ENCODE results near the gene RNF166.

The RNF166 gene

DNA sequence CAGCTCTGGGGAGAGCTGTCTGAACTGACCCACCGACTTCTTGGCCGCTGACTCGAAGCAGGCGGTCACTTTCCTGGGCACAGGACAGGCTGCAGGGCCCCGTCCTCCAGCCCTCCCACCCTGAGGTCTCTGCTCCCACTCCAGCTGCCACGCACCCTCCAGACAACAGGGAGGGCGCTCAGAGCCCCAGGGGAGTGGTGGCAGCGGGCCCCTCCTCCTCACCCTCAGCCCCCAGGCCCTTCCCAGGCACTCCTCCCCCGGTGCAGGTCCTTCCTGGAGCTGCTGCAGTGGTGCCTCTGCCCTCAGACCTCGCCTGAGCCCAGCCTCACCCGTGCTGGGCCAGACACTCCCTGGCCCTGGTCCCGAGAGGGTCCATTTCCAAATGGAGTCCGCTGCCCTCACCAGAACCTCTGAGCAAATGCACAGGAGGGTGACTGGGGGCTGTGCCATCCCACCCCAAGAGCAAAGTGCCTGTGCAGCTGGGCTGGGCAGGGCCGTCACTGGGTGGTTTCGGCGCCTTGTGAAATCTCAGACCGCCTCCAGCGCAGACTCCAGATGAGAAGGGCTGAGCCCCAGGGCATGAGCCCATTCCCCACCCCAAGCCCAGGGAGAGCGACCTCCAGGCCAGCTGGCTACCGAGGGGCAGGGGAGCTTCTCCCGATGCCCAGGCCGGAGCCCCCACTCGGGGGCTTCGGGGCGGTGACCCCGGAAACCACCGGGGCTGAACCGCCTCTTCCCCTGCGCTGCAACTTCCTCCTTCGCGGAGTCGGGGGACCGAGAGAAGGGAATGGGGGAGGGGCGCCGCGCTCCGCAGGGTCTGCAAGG lies 56.1 kb downstream of the RNF166 start:
- DNase-seq = peak; percentile 38

DNA sequence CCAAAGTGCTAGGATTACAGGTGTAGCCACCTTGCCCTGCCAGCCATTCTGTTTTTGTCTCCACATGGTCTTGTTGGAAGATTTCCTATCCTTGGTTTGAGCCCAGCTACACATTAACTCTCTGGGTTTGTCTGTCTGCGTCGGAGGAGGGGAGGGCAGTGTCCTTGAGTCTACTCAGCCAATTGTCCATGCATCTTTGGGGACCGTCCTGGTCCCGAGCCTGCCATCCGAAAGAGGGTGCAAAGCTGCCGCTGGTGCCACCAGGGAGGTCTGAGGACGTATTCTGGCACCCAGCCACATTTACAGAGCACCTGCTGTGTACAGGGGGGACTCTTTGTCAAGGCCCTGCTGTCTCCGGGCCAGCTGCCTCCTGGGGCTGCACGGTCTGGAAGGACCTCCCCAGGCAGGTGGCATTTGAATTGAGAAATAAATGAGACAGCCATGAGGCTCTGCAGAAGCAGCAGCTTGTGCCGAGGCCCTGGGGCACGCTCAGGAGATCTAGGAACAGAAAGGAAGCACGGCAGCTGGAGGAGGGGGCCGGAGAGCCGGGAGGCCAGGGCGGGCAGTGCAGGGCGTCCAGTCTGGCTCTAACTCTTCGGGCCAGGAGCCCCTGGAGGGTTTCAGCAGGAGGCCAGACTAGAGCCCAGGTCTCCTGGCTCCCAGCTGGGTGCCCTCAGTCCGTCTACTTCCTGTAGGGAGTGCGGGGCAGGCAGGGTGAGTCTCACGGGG lies 56.8 kb downstream of the RNF166 start:
- DNase-seq = no peak

DNA sequence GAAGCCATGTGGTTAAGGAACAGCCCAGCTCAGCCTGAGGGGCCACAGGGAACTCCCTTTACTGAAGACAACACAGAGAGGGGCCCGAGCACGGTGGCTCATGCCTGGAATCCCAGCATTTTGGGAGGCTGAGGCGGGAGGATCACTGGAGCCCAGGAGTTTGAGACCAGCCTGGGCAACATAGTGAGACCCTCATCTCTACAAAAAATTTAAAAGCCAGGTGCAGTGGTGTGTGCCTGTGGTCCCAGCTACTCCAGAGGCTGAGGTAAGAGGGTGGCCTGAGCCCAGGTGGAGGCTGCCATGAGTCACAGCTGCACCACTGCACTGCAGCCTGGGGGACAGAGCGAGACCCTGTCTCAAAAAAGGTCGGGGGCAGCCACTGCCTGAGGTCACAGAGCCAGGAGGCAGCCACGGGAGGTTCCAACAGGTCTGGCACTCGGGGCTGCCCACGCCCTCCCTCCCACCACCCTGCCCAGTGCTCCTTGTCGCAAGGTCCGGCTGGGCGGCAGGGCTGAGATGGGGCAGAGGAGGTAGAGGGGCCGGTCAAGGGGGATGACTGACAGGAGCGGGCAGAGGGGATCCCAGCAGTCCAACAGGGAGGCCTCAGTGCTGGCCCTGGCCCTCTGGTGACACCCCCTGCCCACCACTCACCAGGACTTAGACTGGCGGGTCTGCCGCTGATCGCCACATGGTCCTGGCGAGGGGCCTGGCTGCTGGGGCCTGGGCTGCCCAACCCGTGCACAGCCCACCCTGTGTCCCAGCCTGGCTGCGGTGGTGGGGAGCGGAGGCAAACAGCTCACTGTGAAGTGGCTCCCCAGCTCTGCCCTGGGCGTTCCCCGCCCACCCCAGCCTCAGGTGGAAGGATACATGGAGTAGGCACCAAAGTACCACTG lies 58.8 kb downstream of the RNF166 start:
- DNase-seq = no peak

All from GF-D8 (cell line).